CD14-positive monocyte (primary cell): ENCODE data around the gene PPP1R2C. TPM values are rescaled to one million over a fixed set of nuclear protein-coding genes. Genes with fewer than 3 reads are reported as not detected.

Experiments used
- DNase-seq, 3 donors: peaks; one replicate each; pipeline ENCODE4 v3.0.0-alpha.2; 2011 to 2022
- H2AFZ ChIP-seq: 2 replicates; pipeline ENCODE4 v1.6.0; 2012; ENCODE audit warnings: mild to moderate bottlenecking, low read depth, low read length, inconsistent platforms; ENCODE audit not compliant: insufficient read depth, poor library complexity, severe bottlenecking
- H3K27ac ChIP-seq, 2 donors: 1 replicate in 1 of 2; 2 replicates in 1 of 2; pipeline ENCODE4 v1.5.1; 2012 to 2013; ENCODE audit warnings: low read length in 2 of 2, control low read depth in 1 of 2, inconsistent platforms in 1 of 2, low read depth in 1 of 2, mild to moderate bottlenecking in 1 of 2
- H3K27me3 ChIP-seq, 2 donors: one replicate each; pipeline versions ENCODE4 v1.6.0 to v1.6.1; 2011 to 2013; ENCODE audit warnings: low read length in 2 of 2; ENCODE audit not compliant: control insufficient read depth in 2 of 2, insufficient read depth in 2 of 2
- H3K36me3 ChIP-seq, 2 donors: replicated peaks in 1 of 2; 1 replicate in 1 of 2; 2 replicates in 1 of 2; pipeline versions ENCODE4 v1.5.1 to v1.6.1; 2012 to 2013; ENCODE audit warnings: low read length in 2 of 2, control low read depth in 1 of 2, inconsistent platforms in 1 of 2, mild to moderate bottlenecking in 1 of 2; ENCODE audit not compliant: insufficient read depth in 2 of 2, control insufficient read depth in 1 of 2
- H3K4me1 ChIP-seq, 2 donors: 1 replicate in 1 of 2; 2 replicates in 1 of 2; pipeline versions ENCODE4 v1.5.1 to v1.6.1; 2012 to 2013; ENCODE audit warnings: low read length in 2 of 2, control low read depth in 1 of 2, inconsistent platforms in 1 of 2, mild to moderate bottlenecking in 1 of 2, moderate library complexity in 1 of 2; ENCODE audit not compliant: insufficient read depth in 2 of 2, control insufficient read depth in 1 of 2
- H3K4me2 ChIP-seq: replicated peaks from 2 replicates; pipeline ENCODE3; 2012; ENCODE audit warnings: low read length, moderate library complexity, mild to moderate bottlenecking; ENCODE audit not compliant: poor library complexity, severe bottlenecking; ENCODE audit errors: extremely low read depth
- H3K4me3 ChIP-seq, 3 experiments: fragments of 200-600 bp in 1 of 3; sonication (generic) in 1 of 3; replicated peaks in 1 of 3; 1 replicate in 2 of 3; 2 replicates in 1 of 3; pipeline ENCODE4 v1.5.1; 2011 to 2013; ENCODE audit warnings: low read length in 3 of 3, mild to moderate bottlenecking in 3 of 3, control low read depth in 2 of 3, low read depth in 2 of 3, inconsistent platforms in 1 of 3, moderate library complexity in 1 of 3
- H3K79me2 ChIP-seq: 2 replicates; pipeline ENCODE4 v1.6.0; 2012; ENCODE audit warnings: mild to moderate bottlenecking, control low read depth, inconsistent platforms, low read length, moderate library complexity; ENCODE audit not compliant: insufficient read depth
- H3K9ac ChIP-seq: 2 replicates; pipeline ENCODE4 v1.6.0; 2017; ENCODE audit warnings: low read length, mild to moderate bottlenecking; ENCODE audit not compliant: insufficient read depth, poor library complexity, severe bottlenecking
- H3K9me3 ChIP-seq, 2 donors: replicated peaks in 1 of 2; 1 replicate in 1 of 2; 2 replicates in 1 of 2; pipeline versions ENCODE4 v1.5.1 to v1.6.1; 2012 to 2013; ENCODE audit warnings: low read length in 2 of 2, control low read depth in 1 of 2; ENCODE audit not compliant: control insufficient read depth in 1 of 2, insufficient read depth in 1 of 2
- H4K20me1 ChIP-seq: 2 replicates; pipeline ENCODE4 v1.6.0; 2012; ENCODE audit warnings: mild to moderate bottlenecking, low read length, control low read depth, moderate library complexity; ENCODE audit not compliant: insufficient read depth
- H3K27ac Mint-ChIP-seq, 7 donors: one replicate each; pipeline ENCODE4 v1.8.0; 2020; ENCODE audit warnings: mild to moderate bottlenecking in 7 of 7, mixed read lengths in 7 of 7, moderate library complexity in 6 of 7, inconsistent platforms in 2 of 7
- H3K27me3 Mint-ChIP-seq, 3 donors: one replicate each; pipeline ENCODE4 v1.8.0; 2021 to 2022; ENCODE audit warnings: low read depth in 3 of 3, mild to moderate bottlenecking in 3 of 3, mixed read lengths in 3 of 3, moderate library complexity in 3 of 3, inconsistent platforms in 1 of 3
- H3K36me3 Mint-ChIP-seq, 2 donors: one replicate each; pipeline ENCODE4 v1.8.0; 2020; ENCODE audit warnings: mixed read lengths in 2 of 2, inconsistent platforms in 1 of 2, mild to moderate bottlenecking in 1 of 2
- H3K4me1 Mint-ChIP-seq: one replicate; pipeline ENCODE4 v1.8.0; 2020; ENCODE audit warnings: mild to moderate bottlenecking, mixed read lengths
- H3K4me3 Mint-ChIP-seq, 2 donors: one replicate each; pipeline ENCODE4 v1.8.0; 2020; ENCODE audit warnings: mild to moderate bottlenecking in 2 of 2, mixed read lengths in 2 of 2, moderate library complexity in 1 of 2
- H3K9me3 Mint-ChIP-seq, 7 donors: one replicate each; pipeline ENCODE4 v1.8.0; 2020 to 2022; ENCODE audit warnings: mixed read lengths in 7 of 7, mild to moderate bottlenecking in 6 of 7, moderate library complexity in 6 of 7, inconsistent platforms in 2 of 7
- CTCF ChIP-seq: fragments of 200-600 bp; IDR thresholded peaks from one replicate; pipeline ENCODE4 v1.8.0; 2022; ENCODE audit warnings: antibody characterized with exemption, mild to moderate bottlenecking
- WGBS: methylation state at CpG from one replicate; pipeline ENCODE4 v1.1.5; 2013; ENCODE audit warnings: missing lambda C conversion rate; ENCODE audit not compliant: insufficient coverage; 5-methylcytosine and 5-hydroxymethylcytosine counted together
- intact Hi-C, 2 donors: fragments of 100-400 bp; cut with micrococcal nuclease; formaldehyde crosslinking; loops; one replicate each; pipeline versions ENCODE4 v1.15.0 to v1.15.1; 2023
- polyA plus RNA-seq, 3 donors: library from polyadenylated mRNA; depleted of rRNA in 1 of 3; unstranded in 2 of 3; stranded (reverse) in 1 of 3; fragments of 300-500 nt in 2 of 3; fragments of >200 nt in 1 of 3; fragmentation: Illumina TruSeq in 2 of 3; gene quantifications; 1 replicate in 2 of 3; 2 replicates in 1 of 3; pipeline ENCODE4 v1.2.3, GENCODE V29; 2012 to 2021

The PPP1R2C gene
- polyA plus RNA-seq, 3 donors: not detected

DNA sequence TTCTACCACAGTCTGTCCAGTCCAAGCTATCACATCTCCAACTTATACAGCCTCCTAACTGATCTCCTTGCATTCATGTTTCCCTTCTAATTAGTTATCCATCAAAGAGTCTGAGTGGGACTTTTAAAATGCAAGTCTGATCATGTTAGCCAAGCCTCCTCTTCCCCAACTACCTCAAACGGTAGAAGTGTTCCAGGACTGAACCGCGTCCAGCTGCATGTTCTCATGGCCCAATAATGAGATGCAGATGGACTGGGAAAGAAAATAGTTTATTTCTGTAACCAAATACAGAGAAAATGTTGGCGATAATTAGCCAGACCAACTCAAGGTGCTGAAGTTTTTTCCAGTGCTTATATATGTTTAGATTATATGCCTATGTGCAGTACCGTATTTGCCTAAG lies 46.6 kb upstream of the PPP1R2C start:
- no peak for DNase-seq
- no peak overlapping the region for H3K4me2 ChIP-seq
- H3K4me1 Mint-ChIP-seq: no peaks in the 10 kb centered on the region
- no peak overlapping the region for H3K4me3 ChIP-seq
- H4K20me1 ChIP-seq: no peaks in the 10 kb centered on the region
- H3K9ac ChIP-seq: no peak overlapping the region
- H3K36me3 Mint-ChIP-seq: no peaks in the 10 kb centered on the region
- H3K9me3 Mint-ChIP-seq: peaks cover 1 to 7% (median 4%) of the 10 kb centered on the region in 7 donors
- peaks cover 0 to 5% of the 10 kb centered on the region in 2 donors for H3K9me3 ChIP-seq
- H3K27ac ChIP-seq: no peak overlapping the region
- WGBS: no CpG with 5 or more reads among the region's 5 CpGs
- intact Hi-C loops: no loop called here
- TF ChIP-seq CTCF: no peak
- no peaks in the 10 kb centered on the region for H3K27me3 Mint-ChIP-seq
- no peak overlapping the region for H3K27ac Mint-ChIP-seq
- no peaks in the 10 kb centered on the region for H3K36me3 ChIP-seq
- H3K79me2 ChIP-seq: no peaks in the 10 kb centered on the region
- H3K27me3 ChIP-seq: no peaks in the 10 kb centered on the region
- no peaks in the 10 kb centered on the region for H3K4me1 ChIP-seq
- H3K4me3 Mint-ChIP-seq: no peak overlapping the region
- no peak overlapping the region for H2AFZ ChIP-seq

GRCh38 chrX:42823443-42823842 lies 45.5 kb upstream of the PPP1R2C start:
- no peak overlapping the region for H3K4me3 ChIP-seq
- Mint-ChIP-seq H3K4me3 (no peak overlapping the region), H3K4me1 (no peaks in the 10 kb centered on the region), H3K9me3 (peaks cover 3 to 13% (median 5%) of the 10 kb centered on the region in 7 donors), H3K36me3 (no peaks in the 10 kb centered on the region), H3K27ac (no peak overlapping the region), H3K27me3 (no peaks in the 10 kb centered on the region)
- no peaks in the 10 kb centered on the region for H3K4me1 ChIP-seq
- no CpG with 5 or more reads among the region's 1 CpG for WGBS
- H3K9me3 ChIP-seq: peaks cover 4 to 10% of the 10 kb centered on the region in 2 donors
- no peak overlapping the region for H3K4me2 ChIP-seq
- no peak for TF ChIP-seq CTCF
- H3K79me2 ChIP-seq: no peaks in the 10 kb centered on the region
- H2AFZ ChIP-seq: no peak overlapping the region
- intact Hi-C loops: no loop called here
- no peaks in the 10 kb centered on the region for H4K20me1 ChIP-seq
- no peak overlapping the region for H3K27ac ChIP-seq
- no peaks in the 10 kb centered on the region for H3K27me3 ChIP-seq
- no peaks in the 10 kb centered on the region for H3K36me3 ChIP-seq
- no peak overlapping the region for H3K9ac ChIP-seq
- DNase-seq: no peak
